PFSK-1 (cell line): Measurements from ENCODE around the gene SEMA3F.

Experiments used
- POLR2AphosphoS5 ChIP-seq: IDR thresholded peaks from 2 replicates; pipeline ENCODE4 v1.6.1; 2012; ENCODE audit warnings: low read depth, mild to moderate bottlenecking, control low read depth, low read length, moderate library complexity
- SIN3A ChIP-seq: IDR thresholded peaks from 2 replicates; pipeline ENCODE4 v1.6.1; 2012; ENCODE audit warnings: mild to moderate bottlenecking, low read length, moderate library complexity, borderline replicate concordance; ENCODE audit not compliant: insufficient read depth

- peak; percentile 34; the same call in 1 of the 2 replicates for TF ChIP-seq POLR2AphosphoS5
- TF ChIP-seq SIN3A: no peak
These were observed at the start of gene SEMA3F for GRCh38 chr3:50154840-50155490.
